GM04504 (cell line): ENCODE results near the gene IL25.

Experiments
- DNase-seq: peaks from one replicate; pipeline ENCODE4 v3.0.0-alpha.2; 2012; ENCODE audit warnings: low read depth

Gene IL25

GRCh38 chr14:23353433-23353780 lies 19.2 kb upstream of the IL25 start:
- no peak for DNase-seq

- no peak for DNase-seq
Observed at GRCh38 chr14:23354990-23355389, 17.6 kb upstream of the IL25 start.

- no peak for DNase-seq
Observed at GRCh38 chr14:23355871-23356435, 16.7 kb upstream of the IL25 start.

GRCh38 chr14:23356662-23357061 lies 15.9 kb upstream of the IL25 start:
- no peak for DNase-seq

GRCh38 chr14:23357261-23357660 lies 15.3 kb upstream of the IL25 start:
- no peak for DNase-seq

GRCh38 chr14:23358042-23358441 lies 14.6 kb upstream of the IL25 start:
- DNase-seq = no peak

- DNase-seq = no peak
Observed at GRCh38 chr14:23358553-23359166, 13.9 kb upstream of the IL25 start.

- DNase-seq = no peak
Observed at GRCh38 chr14:23359167-23359626, 13.4 kb upstream of the IL25 start.

- DNase-seq = no peak
Observed at GRCh38 chr14:23359722-23360447, 12.7 kb upstream of the IL25 start.

GRCh38 chr14:23360496-23360895 lies 12.1 kb upstream of the IL25 start:
- no peak for DNase-seq

GRCh38 chr14:23361320-23361719 lies 11.3 kb upstream of the IL25 start:
- DNase-seq = no peak

- DNase-seq = no peak
Observed at GRCh38 chr14:23361763-23362162, 10.8 kb upstream of the IL25 start.

- no peak for DNase-seq
Observed at GRCh38 chr14:23362200-23362599, 10.4 kb upstream of the IL25 start.

GRCh38 chr14:23364164-23365035 lies 8.2 kb upstream of the IL25 start:
- DNase-seq = no peak

- DNase-seq = no peak
Observed at GRCh38 chr14:23365036-23365731, 7.4 kb upstream of the IL25 start, which contains the start of gene EFS. EFS (minus strand) TSS chr14:23365172; CDS start chr14:23365025, 147 bp downstream.

GRCh38 chr14:23365732-23366425 lies 6.7 kb upstream of the IL25 start:
- no peak for DNase-seq

- no peak for DNase-seq
Observed at GRCh38 chr14:23366426-23366921, 6.1 kb upstream of the IL25 start.

GRCh38 chr14:23370221-23370620 lies 2.4 kb upstream of the IL25 start:
- no peak for DNase-seq

- DNase-seq = no peak
Observed at GRCh38 chr14:23371865-23372264, 744 bp upstream of the IL25 start.

- no peak for DNase-seq
Observed at GRCh38 chr14:23373041-23373440, 432 bp downstream of the IL25 start.
